Measurements from ENCODE around the gene PSMD1.

The PSMD1 gene

GRCh38 chr2:231058761-231059550 lies 2.3 kb downstream of the PSMD1 start:
- Histone ChIP-seq H3K27ac (ENCODE audit: low read depth, low read length) (no peak overlapping the region), H3K36me3 (ENCODE audit: low read length) (peaks cover 25% of the 10 kb centered on the region), H3K4me3 (ENCODE audit: insufficient read depth, low read length, poor library complexity, severe bottlenecking) (no peak overlapping the region), H3K27me3 (ENCODE audit: low read length) (no peaks in the 10 kb centered on the region), H3K9me3 (ENCODE audit: insufficient read depth, low read length) (no peaks in the 10 kb centered on the region), H3K9me2 (replicated peaks; ENCODE audit: insufficient read depth, low read length) (no peaks in the 10 kb centered on the region), H3F3A (ENCODE audit: insufficient read depth) (no peaks in the 10 kb centered on the region), H3K9ac (ENCODE audit: low read length) (0 out of 2 replicates have a peak overlapping the region, but pooled peaks have one; percentile 90), H2AFZ (ENCODE audit: low read depth, low read length, severe bottlenecking) (no peak overlapping the region), H3K4me2 (ENCODE audit: low read depth, low read length, poor library complexity, severe bottlenecking) (peak overlapping the region; percentile 64), H4K20me1 (ENCODE audit: low read depth, low read length) (peaks cover 15% of the 10 kb centered on the region; the same call in 1 of the 2 replicates), H3K79me2 (ENCODE audit: insufficient read depth, low read length) (peaks cover 49% of the 10 kb centered on the region)
- no peak for TF ChIP-seq EZH2phosphoT487 (conservative IDR thresholded peaks at IDR 0.05; ENCODE audit: low read length)
- TF ChIP-seq, protein P1, sequence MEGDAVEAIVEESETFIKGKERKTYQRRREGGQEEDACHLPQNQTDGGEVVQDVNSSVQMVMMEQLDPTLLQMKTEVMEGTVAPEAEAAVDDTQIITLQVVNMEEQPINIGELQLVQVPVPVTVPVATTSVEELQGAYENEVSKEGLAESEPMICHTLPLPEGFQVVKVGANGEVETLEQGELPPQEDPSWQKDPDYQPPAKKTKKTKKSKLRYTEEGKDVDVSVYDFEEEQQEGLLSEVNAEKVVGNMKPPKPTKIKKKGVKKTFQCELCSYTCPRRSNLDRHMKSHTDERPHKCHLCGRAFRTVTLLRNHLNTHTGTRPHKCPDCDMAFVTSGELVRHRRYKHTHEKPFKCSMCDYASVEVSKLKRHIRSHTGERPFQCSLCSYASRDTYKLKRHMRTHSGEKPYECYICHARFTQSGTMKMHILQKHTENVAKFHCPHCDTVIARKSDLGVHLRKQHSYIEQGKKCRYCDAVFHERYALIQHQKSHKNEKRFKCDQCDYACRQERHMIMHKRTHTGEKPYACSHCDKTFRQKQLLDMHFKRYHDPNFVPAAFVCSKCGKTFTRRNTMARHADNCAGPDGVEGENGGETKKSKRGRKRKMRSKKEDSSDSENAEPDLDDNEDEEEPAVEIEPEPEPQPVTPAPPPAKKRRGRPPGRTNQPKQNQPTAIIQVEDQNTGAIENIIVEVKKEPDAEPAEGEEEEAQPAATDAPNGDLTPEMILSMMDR (IDR thresholded peaks at IDR 0.05; ENCODE audit: insufficient read depth, low read length, poor library complexity, severe bottlenecking): no peak

GRCh38 chr2:231059756-231060155 lies 3.1 kb downstream of the PSMD1 start:
- H3K79me2 ChIP-seq (ENCODE audit: insufficient read depth, low read length): peaks cover 49% of the 10 kb centered on the region
- no peak overlapping the region for H3K27ac ChIP-seq (ENCODE audit: low read depth, low read length)
- H3K9ac ChIP-seq (ENCODE audit: low read length): no peak overlapping the region
- no peaks in the 10 kb centered on the region for H3F3A ChIP-seq (ENCODE audit: insufficient read depth)
- no peaks in the 10 kb centered on the region for H3K9me2 ChIP-seq (replicated peaks; ENCODE audit: insufficient read depth, low read length)
- H3K27me3 ChIP-seq (ENCODE audit: low read length): no peaks in the 10 kb centered on the region
- no peak overlapping the region for H3K4me3 ChIP-seq (ENCODE audit: insufficient read depth, low read length, poor library complexity, severe bottlenecking)
- peaks cover 15% of the 10 kb centered on the region; the same call in 1 of the 2 replicates for H4K20me1 ChIP-seq (ENCODE audit: low read depth, low read length)
- peaks cover 25% of the 10 kb centered on the region for H3K36me3 ChIP-seq (ENCODE audit: low read length)
- no peak overlapping the region for H2AFZ ChIP-seq (ENCODE audit: low read depth, low read length, severe bottlenecking)
- H3K4me2 ChIP-seq (ENCODE audit: low read depth, low read length, poor library complexity, severe bottlenecking): peak overlapping the region; percentile 64
- H3K9me3 ChIP-seq (ENCODE audit: insufficient read depth, low read length): no peaks in the 10 kb centered on the region
- TF ChIP-seq, protein P1 (IDR thresholded peaks at IDR 0.05; ENCODE audit: insufficient read depth, low read length, poor library complexity, severe bottlenecking): no peak
- no peak for TF ChIP-seq EZH2phosphoT487 (conservative IDR thresholded peaks at IDR 0.05; ENCODE audit: low read length)

GRCh38 chr2:231062776-231063175 lies 6.1 kb downstream of the PSMD1 start:
- Histone ChIP-seq H2AFZ (ENCODE audit: low read depth, low read length, severe bottlenecking) (no peak overlapping the region), H3K9ac (ENCODE audit: low read length) (no peak overlapping the region), H3K9me3 (ENCODE audit: insufficient read depth, low read length) (no peaks in the 10 kb centered on the region), H3K79me2 (ENCODE audit: insufficient read depth, low read length) (peaks cover 39% of the 10 kb centered on the region), H3K27ac (ENCODE audit: low read depth, low read length) (no peak overlapping the region), H3K36me3 (ENCODE audit: low read length) (peaks cover 45% of the 10 kb centered on the region), H4K20me1 (ENCODE audit: low read depth, low read length) (peaks cover 15% of the 10 kb centered on the region), H3K4me2 (ENCODE audit: low read depth, low read length, poor library complexity, severe bottlenecking) (no peak overlapping the region), H3K4me3 (ENCODE audit: insufficient read depth, low read length, poor library complexity, severe bottlenecking) (no peak overlapping the region), H3K9me2 (replicated peaks; ENCODE audit: insufficient read depth, low read length) (no peaks in the 10 kb centered on the region), H3F3A (ENCODE audit: insufficient read depth) (no peaks in the 10 kb centered on the region), H3K27me3 (ENCODE audit: low read length) (no peaks in the 10 kb centered on the region)
- TF ChIP-seq EZH2phosphoT487 (conservative IDR thresholded peaks at IDR 0.05; ENCODE audit: low read length): no peak
- TF ChIP-seq, protein P1 (IDR thresholded peaks at IDR 0.05; ENCODE audit: insufficient read depth, low read length, poor library complexity, severe bottlenecking): no peak
